OCI-LY7 (cell line): ENCODE data around the gene SIGLEC10. TPM values are rescaled to one million over a fixed set of nuclear protein-coding genes. Genes with fewer than 3 reads are reported as not detected.

ENCODE experiments used
- BruUV-seq: library from RNA; stranded (reverse); fragments of 400-500 nt; replicated peaks from 2 replicates; lab custom pipeline; 2021; lab: Mats Ljungman, UMichigan
- CTCF ChIA-PET: fragments of 300-600 bp; sonication (Branson Sonifier 250); formaldehyde crosslinking; loops from one replicate; lab custom pipeline; 2022; ENCODE audit warnings: antibody characterized with exemption; ENCODE audit not compliant: unreplicated experiment; lab: Charles Lee
- POLR2A ChIA-PET: fragments of 300-600 bp; sonication (Branson Sonifier 250); formaldehyde crosslinking; loops from one replicate; lab custom pipeline; 2022; ENCODE audit warnings: antibody characterized with exemption; lab: Charles Lee
- DNase-seq: peaks from one replicate; pipeline ENCODE4 v3.0.0-alpha.2; 2015; ENCODE audit warnings: low spot score
- H2AFZ ChIP-seq: fragments of 200-600 bp; sonication (generic), shearing (Covaris generic); 2 replicates; pipeline ENCODE4 v1.6.1; 2014; ENCODE audit warnings: mild to moderate bottlenecking, antibody characterized with exemption, low read length, moderate library complexity
- H3K27ac ChIP-seq: fragments of 200-600 bp; sonication (generic); 2 replicates; pipeline ENCODE4 v1.5.1; 2014; ENCODE audit warnings: mixed run types, low read depth, mild to moderate bottlenecking, moderate library complexity, low read length, inconsistent platforms; ENCODE audit not compliant: poor library complexity, severe bottlenecking
- H3K36me3 ChIP-seq: fragments of 200-600 bp; sonication (generic); 2 replicates; pipeline ENCODE4 v1.6.1; 2014; ENCODE audit warnings: mild to moderate bottlenecking, antibody characterized with exemption, low read length, moderate library complexity, mixed read lengths; ENCODE audit not compliant: insufficient read depth
- H3K4me1 ChIP-seq: fragments of 200-600 bp; sonication (generic); 2 replicates; pipeline ENCODE4 v1.5.1; 2014; ENCODE audit warnings: mild to moderate bottlenecking, low read length; ENCODE audit not compliant: insufficient read depth, poor library complexity, severe bottlenecking
- H3K4me2 ChIP-seq: fragments of 200-600 bp; sonication (generic); 2 replicates; pipeline ENCODE4 v1.6.1; 2014; ENCODE audit warnings: mild to moderate bottlenecking, low read length
- H3K4me3 ChIP-seq: fragments of 200-600 bp; sonication (generic); 2 replicates; pipeline ENCODE4 v1.5.1; 2014; ENCODE audit warnings: mild to moderate bottlenecking, low read depth, low read length; ENCODE audit not compliant: poor library complexity, severe bottlenecking
- H3K79me2 ChIP-seq: fragments of 200-600 bp; sonication (generic); 2 replicates; pipeline ENCODE4 v1.6.1; 2016; ENCODE audit warnings: low read depth, mild to moderate bottlenecking, low read length, moderate library complexity, mixed read lengths; ENCODE audit not compliant: insufficient read depth
- H3K9me2 ChIP-seq: fragments of 200-600 bp; sonication (generic); 2 replicates; pipeline ENCODE4 v1.6.1; 2016; ENCODE audit warnings: mild to moderate bottlenecking, low read length, mixed read lengths; ENCODE audit not compliant: insufficient read depth
- H3K9me3 ChIP-seq: fragments of 200-600 bp; sonication (generic); 2 replicates; pipeline ENCODE4 v1.6.1; 2014; ENCODE audit warnings: mild to moderate bottlenecking, mixed run types, low read length, mixed read lengths
- H4K20me1 ChIP-seq: fragments of 200-600 bp; sonication (generic); 2 replicates; pipeline ENCODE4 v1.6.1; 2014; ENCODE audit warnings: mild to moderate bottlenecking, antibody characterized with exemption, low read length, moderate library complexity, mixed read lengths; ENCODE audit not compliant: insufficient read depth
- CTCF ChIP-seq: fragments of 200-600 bp; sonication (generic); conservative IDR thresholded peaks from 2 replicates; pipeline ENCODE4 v1.5.1; 2014; ENCODE audit warnings: mild to moderate bottlenecking, antibody characterized with exemption, low read length, moderate library complexity, mixed read lengths
- EZH2phosphoT487 ChIP-seq: fragments of 200-600 bp; sonication (generic); IDR thresholded peaks from 2 replicates; pipeline ENCODE4 v1.6.1; 2018; ENCODE audit warnings: low read depth, borderline replicate concordance, mild to moderate bottlenecking, mixed run types, antibody characterized with exemption, low read length, moderate library complexity, mixed read lengths
- intact Hi-C: fragments of 100-400 bp; cut with micrococcal nuclease; formaldehyde crosslinking; loops from one replicate; pipeline ENCODE4 v1.10.0; 2022; ENCODE audit not compliant: unreplicated experiment
- total RNA-seq, 2 experiments: library from RNA; depleted of rRNA in 1 of 2; stranded (reverse); fragments of >200 nt in 1 of 2; shearing (Covaris generic) in 1 of 2; gene quantifications; 2 replicates each; pipeline ENCODE4 v1.2.3, GENCODE V29; 2014 to 2022

The SIGLEC10 gene
- total RNA-seq, 2 experiments from 2014 or later, result 25.2 to 26.6 TPM

- CTCF ChIA-PET, result no interaction called here
- H4K20me1 ChIP-seq, result no peaks in the 10 kb centered on the region
- no peak overlapping the region for H3K27ac ChIP-seq
- H3K9me2 ChIP-seq, result no peaks in the 10 kb centered on the region
- TF ChIP-seq CTCF (no peak), EZH2phosphoT487 (no peak)
- H3K36me3 ChIP-seq, result no peaks in the 10 kb centered on the region
- no peak overlapping the region for H3K4me2 ChIP-seq
- no peaks in the 10 kb centered on the region for H3K79me2 ChIP-seq
- no TSS peak for BruUV-seq
- DNase-seq, result no peak
- H3K9me3 ChIP-seq, result no peaks in the 10 kb centered on the region
- intact Hi-C loops, result no loop called here
- no peak overlapping the region for H3K4me3 ChIP-seq
- POLR2A ChIA-PET, result no interaction called here
- H2AFZ ChIP-seq, result no peak overlapping the region
- no peaks in the 10 kb centered on the region for H3K4me1 ChIP-seq
Observed at GRCh38 chr19:51462681-51463080, 45.2 kb upstream of the SIGLEC10 start.

GRCh38 chr19:51462276-51462675, 44.8 kb upstream of the SIGLEC10 start:
- DNase-seq, result no peak
- no TSS peak for BruUV-seq
- H3K36me3 ChIP-seq, result no peaks in the 10 kb centered on the region
- H3K4me3 ChIP-seq, result no peak overlapping the region
- no peak overlapping the region for H3K4me2 ChIP-seq
- no peaks in the 10 kb centered on the region for H3K4me1 ChIP-seq
- no peak overlapping the region for H2AFZ ChIP-seq
- intact Hi-C loops, result no loop called here
- ChIA-PET CTCF (no interaction called here), POLR2A (no interaction called here)
- H3K9me2 ChIP-seq, result no peaks in the 10 kb centered on the region
- H3K27ac ChIP-seq, result no peak overlapping the region
- H3K79me2 ChIP-seq, result no peaks in the 10 kb centered on the region
- no peaks in the 10 kb centered on the region for H3K9me3 ChIP-seq
- TF ChIP-seq EZH2phosphoT487, result no peak
- no peak for TF ChIP-seq CTCF
- no peaks in the 10 kb centered on the region for H4K20me1 ChIP-seq

GRCh38 chr19:51461723-51462161, 44.3 kb upstream of the SIGLEC10 start:
- no peaks in the 10 kb centered on the region for H4K20me1 ChIP-seq
- no peak overlapping the region for H3K4me2 ChIP-seq
- no peak overlapping the region for H2AFZ ChIP-seq
- CTCF ChIA-PET, result no interaction called here
- no peaks in the 10 kb centered on the region for H3K79me2 ChIP-seq
- DNase-seq, result no peak
- intact Hi-C loops, result no loop called here
- H3K9me3 ChIP-seq, result no peaks in the 10 kb centered on the region
- no TSS peak for BruUV-seq
- no peak overlapping the region for H3K27ac ChIP-seq
- no peak overlapping the region for H3K4me3 ChIP-seq
- POLR2A ChIA-PET, result no interaction called here
- no peaks in the 10 kb centered on the region for H3K4me1 ChIP-seq
- no peak for TF ChIP-seq CTCF
- no peak for TF ChIP-seq EZH2phosphoT487
- no peaks in the 10 kb centered on the region for H3K9me2 ChIP-seq
- no peaks in the 10 kb centered on the region for H3K36me3 ChIP-seq
